ENCODE measurements around the gene SMIM35.
A peak's percentile ranks its signal among the peaks of the same experiment; 100 is the strongest.
"Not testable (repeated sequence)": the region's sequence is repeated elsewhere in the genome, so short reads cannot be mapped to it uniquely, and the experiment has no call there.

SMIM35 gene

DNA sequence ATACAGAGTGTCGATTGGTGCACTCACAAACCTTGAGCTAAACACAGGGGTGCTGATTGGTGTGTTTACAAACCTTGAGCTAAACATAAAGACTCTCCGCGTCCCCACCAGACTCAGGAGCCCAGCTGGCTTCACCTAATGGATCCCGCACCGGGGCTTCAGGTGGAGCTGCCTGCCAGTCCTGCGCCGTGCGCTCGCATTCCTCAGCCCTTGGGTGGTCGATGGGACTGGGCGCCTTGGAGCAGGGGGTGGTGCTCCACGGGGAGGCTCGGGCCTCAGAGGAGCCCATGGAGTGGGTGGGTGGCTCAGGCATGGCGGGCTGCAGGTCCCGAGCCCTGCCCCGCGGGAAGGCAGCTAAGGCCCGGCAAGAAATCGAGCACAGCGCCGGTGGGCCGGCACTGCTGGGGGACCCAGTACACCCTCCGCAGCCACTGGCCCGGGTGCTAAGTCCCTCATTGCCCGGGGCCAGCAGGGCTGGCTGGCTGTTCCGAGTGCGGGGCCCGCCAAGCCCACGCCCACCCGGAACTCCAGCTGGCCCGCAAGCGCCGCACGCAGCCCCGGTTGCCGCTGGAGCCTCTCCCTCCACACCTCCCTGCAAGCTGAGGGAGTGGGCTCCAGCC is 108.4 kb downstream of the SMIM35 start:
- DNase-seq: not testable (repeated sequence)

DNA sequence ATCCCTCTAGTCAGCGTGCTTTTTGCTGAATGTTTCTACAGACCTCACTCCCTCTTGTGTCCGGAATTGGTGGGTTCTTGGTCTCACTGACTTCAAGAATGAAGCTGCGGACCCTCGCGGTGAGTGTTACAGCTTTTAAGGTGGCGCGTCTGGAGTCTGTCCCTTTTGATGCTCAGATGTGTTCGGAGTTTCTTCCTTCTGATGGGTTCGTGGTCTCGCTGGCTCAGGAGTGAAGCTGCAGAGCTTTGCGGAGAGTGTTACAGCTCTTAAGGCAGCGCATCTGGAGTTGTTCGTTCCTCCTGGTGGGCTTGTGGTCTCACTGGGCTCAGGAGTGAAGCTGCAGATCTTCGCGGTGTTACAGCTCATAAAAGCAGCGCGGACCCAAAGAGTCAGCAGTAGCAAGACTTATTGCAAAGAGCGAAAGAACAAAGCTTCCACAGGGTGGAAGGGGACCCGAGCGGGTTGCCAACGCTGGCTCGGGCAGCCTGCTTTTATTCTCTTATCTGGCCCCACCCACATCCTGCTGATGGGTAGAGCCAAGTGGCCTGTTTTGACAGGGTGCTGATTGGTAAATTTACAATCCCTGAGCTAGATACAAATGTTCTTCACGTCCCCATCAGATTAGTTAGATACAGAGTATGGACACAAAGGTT is 109.0 kb downstream of the SMIM35 start:
- DNase-seq: not testable (repeated sequence)

DNA sequence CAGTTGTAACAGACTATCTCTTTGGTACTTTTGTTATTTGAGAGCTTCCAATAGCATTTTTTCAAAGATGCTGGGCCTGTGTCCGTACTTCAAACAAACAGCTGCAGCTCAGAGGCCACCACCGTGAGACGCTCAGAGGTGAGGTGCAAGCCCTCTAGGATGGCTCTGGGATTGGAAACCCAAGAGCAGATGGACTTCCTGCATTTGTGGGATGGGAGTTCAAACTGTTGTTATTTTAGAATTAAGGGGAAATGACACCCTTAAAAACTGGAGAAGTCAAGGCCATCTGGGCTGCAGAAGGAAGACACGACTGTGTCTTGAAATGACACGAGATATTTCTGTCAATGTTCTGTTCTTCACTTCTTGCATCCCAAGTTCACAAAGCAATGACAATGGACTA is 109.7 kb downstream of the SMIM35 start:
- no peak for DNase-seq

DNA sequence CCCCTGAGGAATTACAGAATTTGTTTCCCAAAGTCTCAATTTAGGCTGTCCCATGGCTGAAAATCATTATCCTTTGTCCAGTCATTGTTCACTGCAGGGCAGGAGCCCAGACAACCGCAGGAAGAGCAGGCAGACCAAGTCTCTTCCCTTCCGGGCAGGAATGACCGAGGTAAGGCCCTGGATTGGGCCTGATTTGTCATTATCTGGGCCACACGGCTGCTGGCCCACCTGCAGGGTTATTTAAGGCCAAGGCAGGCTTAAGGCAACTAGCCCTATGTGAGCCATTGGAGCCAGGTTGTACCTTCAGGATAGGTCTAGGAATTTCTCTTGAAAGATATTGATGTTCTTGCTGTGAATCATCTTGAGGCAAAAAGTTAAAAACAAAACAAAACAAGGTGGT is 110.3 kb downstream of the SMIM35 start:
- DNase-seq: no peak

DNA sequence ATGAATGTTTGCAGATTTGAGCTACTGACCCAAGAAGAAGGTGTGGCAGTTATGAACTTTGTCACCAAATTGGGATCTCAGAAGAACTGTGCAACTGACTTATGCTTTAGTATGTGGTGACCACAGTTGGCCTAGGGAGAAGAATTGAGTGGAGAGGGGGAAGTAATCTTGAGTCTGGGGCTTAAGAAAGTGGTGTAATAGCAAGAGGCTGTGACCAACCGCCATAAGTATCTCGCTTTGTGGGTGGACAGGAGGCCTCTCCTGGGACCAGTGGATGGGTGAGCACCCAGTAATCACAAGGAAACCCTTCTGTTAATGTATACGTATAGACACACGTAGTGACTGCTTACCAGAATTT is 113.3 kb downstream of the SMIM35 start:
- DNase-seq: no peak

DNA sequence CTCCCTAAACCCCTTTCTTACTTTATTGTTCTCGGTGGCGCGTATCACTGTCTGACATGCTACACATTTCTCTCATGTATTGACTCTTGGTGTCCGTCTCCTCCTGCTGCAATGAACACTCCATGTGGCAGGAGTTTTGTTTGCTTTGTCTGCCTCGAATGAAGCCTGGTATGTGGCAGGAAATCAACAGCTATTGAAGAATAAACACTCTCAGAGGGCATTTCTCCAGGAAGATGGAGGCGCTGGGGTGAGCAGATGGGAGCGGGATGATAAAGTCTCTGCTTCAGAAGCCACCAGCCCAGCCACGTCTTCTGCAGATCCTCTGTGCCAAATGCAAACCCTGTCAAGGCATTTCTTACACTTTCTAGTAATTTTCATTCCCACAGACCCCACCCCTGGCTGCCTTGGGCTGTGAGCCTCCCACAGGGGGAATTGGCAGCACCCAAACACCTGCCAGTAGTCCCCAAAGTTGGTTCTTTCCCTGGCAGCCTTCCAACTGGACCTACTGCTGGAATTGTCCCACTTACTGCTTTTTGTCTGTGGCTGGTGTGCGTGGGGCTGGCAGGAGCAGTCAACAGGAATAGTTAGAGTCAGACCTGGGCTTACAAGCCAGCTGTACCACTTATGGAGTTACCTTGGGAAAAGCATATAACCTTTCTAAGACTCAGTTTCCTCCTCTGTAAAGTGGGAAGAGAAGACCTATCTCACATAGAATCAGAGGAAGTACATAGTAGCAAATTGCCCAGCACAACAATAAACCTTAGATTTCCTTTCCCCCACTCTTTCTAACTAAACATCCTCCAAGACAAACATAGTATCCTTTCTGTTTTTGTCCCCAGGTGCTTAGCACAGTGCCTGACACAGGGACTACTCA is 113.9 kb downstream of the SMIM35 start:
- DNase-seq: peak; percentile 91

DNA sequence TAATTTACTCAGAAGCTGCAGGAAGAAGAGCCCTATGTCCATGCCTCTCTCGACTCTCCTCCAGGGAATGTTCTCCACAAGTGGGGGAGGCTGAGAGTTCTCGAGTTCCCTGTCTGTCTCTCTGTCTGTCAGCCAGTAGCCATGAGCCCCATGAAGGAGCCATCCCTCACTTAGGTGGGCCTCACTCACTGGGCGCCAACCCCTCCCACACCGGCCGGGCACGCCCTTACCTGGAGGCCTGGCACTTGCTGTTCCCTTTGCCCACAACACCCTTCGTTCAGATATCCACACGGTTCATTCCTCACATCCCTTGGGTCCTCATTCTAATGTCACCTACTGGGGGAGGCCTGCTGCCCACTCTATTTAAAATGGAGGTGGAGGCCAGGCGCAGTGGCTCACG is 114.7 kb downstream of the SMIM35 start:
- DNase-seq: no peak

DNA sequence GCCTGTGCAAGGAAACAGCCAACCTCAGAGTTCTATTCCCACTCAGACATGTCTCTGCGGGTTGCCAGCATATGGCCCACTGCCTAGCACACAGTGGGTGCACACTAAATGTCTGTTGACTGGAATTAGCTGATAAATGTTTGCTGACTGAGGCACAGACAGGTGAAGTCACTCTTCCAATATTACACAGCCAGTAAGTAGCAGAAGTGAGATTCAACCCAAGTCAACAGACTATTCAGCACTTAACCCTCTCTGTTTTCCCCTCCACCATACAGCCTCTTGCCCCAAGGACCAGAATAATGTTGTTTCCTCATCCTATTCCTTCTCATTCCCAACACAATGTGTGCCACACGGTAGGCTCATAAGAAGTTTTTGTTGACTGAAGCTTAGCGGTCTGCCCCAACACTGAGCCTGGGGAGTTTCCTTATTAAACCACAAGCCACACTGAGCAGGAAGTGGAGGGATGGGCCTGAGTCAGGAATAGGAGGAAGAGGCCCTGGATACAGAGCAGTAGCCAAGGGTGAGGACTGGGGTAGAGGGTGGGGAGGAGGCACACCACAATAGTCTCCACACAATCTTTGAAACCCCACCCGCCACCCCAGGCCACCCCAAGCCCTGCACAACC is 116.3 kb downstream of the SMIM35 start:
- no peak for DNase-seq

DNA sequence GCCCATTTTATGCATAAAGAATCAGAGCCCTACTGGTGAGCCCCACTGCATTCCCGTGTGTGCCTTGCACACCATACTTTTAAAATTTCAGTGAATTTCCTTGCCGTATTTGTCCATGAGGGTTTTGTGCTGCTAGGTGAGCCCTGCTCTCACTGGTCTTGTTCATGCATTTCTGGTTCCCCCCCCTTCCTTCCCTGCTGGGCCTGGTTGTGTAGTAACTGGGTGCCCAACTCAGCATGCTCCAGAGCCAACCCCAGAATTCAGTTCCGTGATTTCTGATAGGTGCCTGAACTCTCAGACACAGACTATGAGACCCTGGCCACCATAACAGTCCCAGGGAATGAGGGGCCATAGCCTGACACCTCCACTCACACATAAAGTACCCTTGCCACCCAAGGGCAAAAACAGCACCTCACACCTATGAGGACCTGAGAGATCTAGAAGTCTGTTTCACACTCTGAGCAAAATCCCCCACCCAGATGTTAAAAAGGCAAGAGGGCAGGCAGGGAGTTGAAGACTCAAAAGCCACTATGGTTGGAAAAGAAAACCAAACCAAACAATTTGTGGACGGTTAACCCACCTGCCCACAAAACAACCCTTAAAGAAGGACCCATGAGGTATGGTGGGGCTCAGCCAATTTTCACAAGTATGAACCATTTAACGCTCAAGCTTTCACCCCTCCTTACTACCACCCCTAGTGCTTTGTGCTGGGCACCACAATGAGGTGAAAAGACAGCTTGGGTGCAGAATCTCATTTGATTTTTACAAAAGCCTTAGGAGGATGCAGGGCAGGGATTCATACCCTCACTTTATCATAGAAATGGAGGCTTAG is 117.4 kb downstream of the SMIM35 start:
- DNase-seq: no peak

DNA sequence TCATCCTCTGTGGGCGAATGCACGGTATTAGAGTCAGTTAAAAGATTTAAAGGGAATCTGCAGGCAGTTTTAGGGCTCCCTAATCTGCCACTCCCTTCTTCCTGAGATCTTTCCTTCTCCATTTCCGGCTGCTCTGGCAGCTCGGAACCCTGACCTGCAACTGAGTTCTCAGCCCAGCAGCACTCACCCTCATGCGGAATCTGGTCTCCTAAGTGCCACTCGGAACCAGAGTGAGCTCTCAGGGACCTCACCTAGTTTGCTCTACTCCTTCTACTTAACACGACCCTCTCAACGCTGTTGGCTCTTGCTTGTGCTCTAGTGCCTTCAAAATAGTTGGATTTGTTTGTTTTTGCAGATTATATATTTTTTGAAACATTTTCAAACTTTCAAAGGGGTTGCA is 119.9 kb downstream of the SMIM35 start:
- DNase-seq: no peak

DNA sequence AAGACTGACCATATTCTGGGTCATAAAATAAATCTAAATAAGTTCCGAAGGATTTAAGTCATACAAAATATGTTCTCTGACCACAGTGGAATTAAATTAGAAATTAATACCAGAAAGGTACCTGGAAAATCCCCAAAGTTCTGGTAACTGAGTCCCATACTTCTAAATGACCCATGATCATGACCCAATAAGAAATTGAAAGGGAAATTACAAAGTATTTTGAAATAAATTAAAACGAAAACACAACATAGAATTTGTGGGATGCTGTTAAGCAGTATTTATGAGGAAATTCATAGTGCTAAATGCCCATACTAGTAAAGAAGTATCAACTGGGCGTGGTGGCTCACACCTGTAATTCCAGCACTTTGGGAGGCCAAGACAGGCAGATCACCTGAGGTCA is 123.9 kb downstream of the SMIM35 start:
- no peak for DNase-seq

DNA sequence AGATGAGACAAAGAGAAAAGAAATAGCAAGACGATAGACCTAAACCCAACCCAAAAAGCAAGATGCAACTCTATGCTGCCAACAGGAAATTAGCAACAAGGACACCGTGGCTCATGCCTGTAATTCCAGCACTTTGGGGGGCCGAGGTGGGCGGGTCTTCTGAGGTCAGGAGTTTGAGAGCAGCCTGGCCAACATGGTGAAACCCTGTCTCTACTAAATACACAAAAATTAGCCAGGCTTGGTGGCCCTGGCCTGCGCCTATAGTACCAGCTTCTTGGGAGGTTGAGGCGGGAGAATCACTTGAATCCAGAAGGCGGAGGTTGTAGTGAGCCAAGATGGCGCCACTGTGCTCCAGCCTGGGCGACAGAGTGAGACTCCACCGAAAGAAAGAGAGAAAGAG is 124.9 kb downstream of the SMIM35 start:
- DNase-seq: no peak

DNA sequence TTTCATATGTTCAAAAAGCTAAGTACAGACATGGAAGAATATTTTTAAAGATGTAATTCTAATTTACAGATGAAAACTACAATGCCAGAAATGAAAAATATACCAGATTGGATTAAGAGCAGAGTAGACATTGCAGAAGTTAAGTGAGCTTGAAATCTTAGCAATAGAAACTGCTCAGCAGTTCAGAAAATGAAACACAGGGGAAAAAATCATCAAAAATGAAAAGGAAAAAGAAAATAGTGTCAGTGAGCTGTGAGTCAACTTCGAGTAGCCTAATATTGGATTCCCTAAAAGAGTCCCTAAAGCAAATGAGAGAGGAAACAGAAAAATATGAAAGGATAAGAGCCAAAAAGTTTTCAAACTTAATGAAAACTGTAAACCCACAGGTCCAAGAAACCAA is 126.4 kb downstream of the SMIM35 start:
- no peak for DNase-seq

DNA sequence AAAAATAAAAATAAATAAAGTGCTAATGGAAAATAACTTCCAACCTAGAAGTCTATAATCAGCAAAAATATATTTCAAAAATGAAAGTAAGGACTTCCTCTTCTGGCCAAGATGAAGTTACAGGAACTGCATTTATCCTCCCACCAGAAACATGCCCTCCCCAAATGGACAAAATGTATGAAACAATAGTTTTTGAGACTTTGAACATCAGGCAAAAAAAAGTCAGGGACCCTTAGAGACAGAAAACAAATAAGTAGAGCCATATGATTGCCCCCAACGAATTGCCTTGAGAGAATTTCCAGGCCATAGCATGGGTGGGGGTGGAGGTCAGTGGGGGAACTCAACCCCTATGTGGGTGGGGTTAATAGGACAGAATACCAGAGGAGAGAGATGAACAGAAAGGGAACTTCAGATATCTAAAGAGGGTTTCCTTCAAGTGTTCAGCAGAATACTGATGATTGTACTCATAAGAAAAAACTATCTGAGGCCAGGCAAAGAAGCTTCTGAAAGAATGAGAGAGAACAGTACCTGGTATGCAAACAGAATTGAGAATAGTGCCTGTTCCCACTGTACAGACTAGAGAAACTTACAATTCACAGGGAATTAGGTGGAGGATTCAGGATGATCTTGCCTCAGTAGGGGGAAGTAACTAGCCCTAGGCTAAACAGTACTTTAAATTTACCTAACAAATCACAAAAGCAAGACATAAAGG is 127.2 kb downstream of the SMIM35 start:
- DNase-seq: no peak

DNA sequence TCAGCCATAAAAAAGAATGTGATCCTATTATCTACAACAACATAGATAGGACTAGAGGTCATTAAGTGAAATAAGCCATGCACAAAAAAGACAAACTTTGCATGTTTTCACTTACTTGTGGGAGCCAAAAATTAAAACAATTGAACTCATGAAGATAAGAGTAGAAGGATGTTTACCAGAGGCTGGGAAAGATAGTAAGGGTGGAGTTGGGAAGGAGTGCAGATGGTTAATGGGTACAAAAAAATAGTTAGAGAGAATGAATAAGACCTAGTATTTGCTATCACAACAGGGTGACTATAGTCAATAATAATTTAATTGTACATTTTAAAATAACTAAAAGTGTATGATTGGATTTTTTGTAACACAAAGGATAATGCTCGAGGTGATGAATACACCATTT is 127.8 kb downstream of the SMIM35 start:
- no peak for DNase-seq

All from NCI-H69 (cell line).